ENCODE measurements around the gene EIPR1. TPM values are rescaled to one million over a fixed set of nuclear protein-coding genes. Genes with fewer than 3 reads are reported as not detected.

EIPR1 gene
- total RNA-seq (15.2 and 22.3 TPM in 2 replicates), polyA plus RNA-seq (23.9 and 34.6 TPM in 2 replicates), polyA minus RNA-seq (ENCODE audit: low replicate concordance) (27.1 and 38.0 TPM in 2 replicates)
- 22.0 and 31.7 TPM in 2 replicates for polyA plus RNA-seq (2012)

DNA sequence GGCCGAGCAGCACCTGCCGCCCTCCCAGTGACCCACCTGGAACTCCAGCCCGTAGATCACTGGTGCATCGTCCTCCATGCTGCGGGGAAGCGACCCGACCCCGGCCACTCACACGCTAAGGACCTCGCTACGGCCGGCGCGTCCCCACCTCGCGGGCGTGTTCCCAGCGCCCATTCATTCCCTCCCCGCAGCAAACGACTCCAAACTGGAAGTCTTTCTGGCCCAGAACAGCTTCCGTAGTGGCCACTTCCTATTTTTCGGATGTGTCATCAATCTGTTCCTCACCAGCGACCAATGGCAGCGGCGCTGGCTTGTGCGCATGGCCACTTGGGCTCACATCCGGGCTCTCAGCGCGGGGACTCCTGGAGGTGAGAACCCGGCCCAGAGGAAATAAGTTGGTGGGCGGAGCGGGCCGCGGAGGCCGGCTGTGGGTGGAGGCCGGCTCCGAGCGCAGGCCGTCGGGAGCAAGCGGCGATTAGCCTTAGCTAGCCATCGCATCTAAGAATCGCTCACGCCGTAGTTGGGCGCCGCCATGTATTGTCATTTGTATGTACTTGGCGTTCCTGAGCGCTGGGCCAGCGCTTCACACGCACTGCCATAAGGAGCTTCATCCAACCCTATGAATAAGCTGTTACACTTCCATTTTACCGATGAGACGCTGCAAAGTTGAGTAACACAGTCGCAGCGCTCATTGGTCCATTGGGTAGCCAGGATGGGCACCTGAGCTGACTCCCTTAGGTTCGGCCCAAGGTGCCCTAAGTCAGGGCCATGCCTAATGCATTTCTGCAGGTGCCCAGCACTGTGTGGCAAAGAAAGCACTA is at the start of gene EIPR1:
EIPR1 (minus strand) TSS at position 207 of the 821 bp plus-strand sequence; CDS start at position 78, 129 bp downstream.
- peak within 1 kb of the TSS; percentile 63 for H3K27ac ChIP-seq (ENCODE audit: insufficient read depth, low read length)
- H4K20me1 ChIP-seq (ENCODE audit: control insufficient read depth, extremely low read depth, insufficient read depth, low read length) = no peaks in the 10 kb centered on the region
- peaks cover 2% of the 10 kb centered on the region for H3K36me3 ChIP-seq (ENCODE audit: control insufficient read depth, insufficient read depth, low read length)
- TF ChIP-seq CTCF (conservative IDR thresholded peaks at IDR 0.05 in 1 of 2, IDR thresholded peaks at IDR 0.05 in 1 of 2; ENCODE audit: low read depth in 1 of 2, low read length in 2 of 2) = peak in 1 of 2 donors; percentile 9
- no peak for TF ChIP-seq EZH2 (IDR thresholded peaks at IDR 0.05; ENCODE audit: low read length, missing control alignments)
- peak within 1 kb of the TSS; percentile 59 for H3K9ac ChIP-seq (ENCODE audit: insufficient read depth, low read length)
- peak within 1 kb of the TSS; percentile 95 for H2AFZ ChIP-seq (ENCODE audit: low read length)
- peak within 1 kb of the TSS; percentile 87 for H3K4me2 ChIP-seq (ENCODE audit: extremely low read depth, insufficient read depth, low read length)
- H3K9me3 ChIP-seq (ENCODE audit: control insufficient read depth, insufficient read depth, low read depth, low read length) = no peaks in the 10 kb centered on the region
- DNase-seq (ENCODE audit: low read depth in 2 of 2) = peak; percentile 99
- H3K4me1 ChIP-seq (ENCODE audit: control insufficient read depth, extremely low read depth, insufficient read depth, low read length) = peaks cover 11% of the 10 kb centered on the region
- peaks cover 32% of the 10 kb centered on the region for H3K79me2 ChIP-seq (ENCODE audit: control insufficient read depth, insufficient read depth, low read length)
- no peaks in the 10 kb centered on the region for H3K27me3 ChIP-seq (ENCODE audit: control insufficient read depth, insufficient read depth, low read length)
- H3K4me3 ChIP-seq (replicated peaks in 1 of 4; ENCODE audit: control extremely low read depth in 1 of 4, insufficient read depth in 1 of 4, low read depth in 3 of 4, low read length in 4 of 4) = peak within 1 kb of the TSS; percentile 69 to 97 (median 83)

DNA sequence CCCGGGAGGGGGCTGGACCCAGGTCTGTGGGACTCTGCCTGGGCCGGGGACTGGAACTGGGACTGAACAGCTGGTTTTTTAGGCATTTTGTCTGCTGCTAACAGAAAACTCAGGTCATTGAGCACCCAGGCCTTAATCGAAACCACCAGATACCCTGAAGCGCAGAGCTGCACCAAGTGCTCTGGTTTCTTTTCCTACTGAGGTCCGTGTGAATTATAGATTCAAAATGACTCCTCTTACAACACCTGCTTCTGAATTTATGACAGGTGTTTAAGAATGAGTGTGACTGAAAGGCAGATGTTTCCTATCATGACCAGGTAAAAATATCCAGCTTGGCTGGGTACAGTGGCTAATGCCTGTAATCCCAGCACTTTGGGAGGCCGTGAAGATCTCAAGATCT is 49.7 kb upstream of the EIPR1 start:
- no peaks in the 10 kb centered on the region for H3K27me3 ChIP-seq (ENCODE audit: control insufficient read depth, insufficient read depth, low read length)
- no peak overlapping the region for H3K4me2 ChIP-seq (ENCODE audit: extremely low read depth, insufficient read depth, low read length)
- H3K4me3 ChIP-seq (replicated peaks in 1 of 4; ENCODE audit: control extremely low read depth in 1 of 4, insufficient read depth in 1 of 4, low read depth in 3 of 4, low read length in 4 of 4) = no peak overlapping the region
- no peaks in the 10 kb centered on the region for H3K4me1 ChIP-seq (ENCODE audit: control insufficient read depth, extremely low read depth, insufficient read depth, low read length)
- no peak overlapping the region for H2AFZ ChIP-seq (ENCODE audit: low read length)
- no peak overlapping the region for H3K9ac ChIP-seq (ENCODE audit: insufficient read depth, low read length)
- H3K27ac ChIP-seq (ENCODE audit: insufficient read depth, low read length) = no peak overlapping the region
- H3K79me2 ChIP-seq (ENCODE audit: control insufficient read depth, insufficient read depth, low read length) = no peaks in the 10 kb centered on the region
- no peak for TF ChIP-seq CTCF (conservative IDR thresholded peaks at IDR 0.05 in 1 of 2, IDR thresholded peaks at IDR 0.05 in 1 of 2; ENCODE audit: low read depth in 1 of 2, low read length in 2 of 2)
- no peak for TF ChIP-seq EZH2 (IDR thresholded peaks at IDR 0.05; ENCODE audit: low read length, missing control alignments)
- no peaks in the 10 kb centered on the region for H4K20me1 ChIP-seq (ENCODE audit: control insufficient read depth, extremely low read depth, insufficient read depth, low read length)
- H3K36me3 ChIP-seq (ENCODE audit: control insufficient read depth, insufficient read depth, low read length) = peaks cover 15% of the 10 kb centered on the region
- H3K9me3 ChIP-seq (ENCODE audit: control insufficient read depth, insufficient read depth, low read depth, low read length) = no peaks in the 10 kb centered on the region
- DNase-seq (ENCODE audit: low read depth in 2 of 2) = no peak

DNA sequence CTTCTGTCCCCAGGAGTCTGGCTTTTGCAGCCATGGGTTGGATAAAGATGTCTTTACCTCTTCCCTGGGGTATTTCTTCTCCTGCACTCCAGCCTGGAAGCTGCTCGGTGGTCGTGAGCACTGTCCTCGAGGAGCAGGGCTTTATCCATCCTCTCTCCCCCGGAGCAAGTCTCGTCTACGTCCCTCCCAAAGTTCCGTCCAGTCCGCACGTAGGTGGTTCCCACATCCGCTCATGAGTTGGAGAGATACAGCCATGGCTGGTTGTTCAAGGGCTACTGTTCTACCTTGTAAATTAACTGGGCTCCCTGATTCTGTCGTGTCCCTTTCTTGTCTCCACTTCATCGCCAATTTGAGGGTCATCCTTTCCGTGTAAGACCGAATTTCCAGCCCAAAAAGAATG is 49.0 kb upstream of the EIPR1 start:
- no peak overlapping the region for H3K9ac ChIP-seq (ENCODE audit: insufficient read depth, low read length)
- H3K27me3 ChIP-seq (ENCODE audit: control insufficient read depth, insufficient read depth, low read length) = no peaks in the 10 kb centered on the region
- no peak overlapping the region for H3K4me2 ChIP-seq (ENCODE audit: extremely low read depth, insufficient read depth, low read length)
- H3K79me2 ChIP-seq (ENCODE audit: control insufficient read depth, insufficient read depth, low read length) = no peaks in the 10 kb centered on the region
- TF ChIP-seq EZH2 (IDR thresholded peaks at IDR 0.05; ENCODE audit: low read length, missing control alignments) (no peak), CTCF (conservative IDR thresholded peaks at IDR 0.05 in 1 of 2, IDR thresholded peaks at IDR 0.05 in 1 of 2; ENCODE audit: low read depth in 1 of 2, low read length in 2 of 2) (no peak)
- H3K36me3 ChIP-seq (ENCODE audit: control insufficient read depth, insufficient read depth, low read length) = peaks cover 15% of the 10 kb centered on the region
- no peak for DNase-seq (ENCODE audit: low read depth in 2 of 2)
- H3K27ac ChIP-seq (ENCODE audit: insufficient read depth, low read length) = no peak overlapping the region
- no peaks in the 10 kb centered on the region for H3K4me1 ChIP-seq (ENCODE audit: control insufficient read depth, extremely low read depth, insufficient read depth, low read length)
- H3K4me3 ChIP-seq (replicated peaks in 1 of 4; ENCODE audit: control extremely low read depth in 1 of 4, insufficient read depth in 1 of 4, low read depth in 3 of 4, low read length in 4 of 4) = no peak overlapping the region
- H4K20me1 ChIP-seq (ENCODE audit: control insufficient read depth, extremely low read depth, insufficient read depth, low read length) = no peaks in the 10 kb centered on the region
- H2AFZ ChIP-seq (ENCODE audit: low read length) = no peak overlapping the region
- H3K9me3 ChIP-seq (ENCODE audit: control insufficient read depth, insufficient read depth, low read depth, low read length) = no peaks in the 10 kb centered on the region
